ENCODE measurements around the gene MEGF11. TPM values are rescaled to one million over a fixed set of nuclear protein-coding genes. Genes with fewer than 3 reads are reported as not detected.

The MEGF11 gene
- total RNA-seq, 1 experiment from 2014 or later = 0.09 TPM

DNA sequence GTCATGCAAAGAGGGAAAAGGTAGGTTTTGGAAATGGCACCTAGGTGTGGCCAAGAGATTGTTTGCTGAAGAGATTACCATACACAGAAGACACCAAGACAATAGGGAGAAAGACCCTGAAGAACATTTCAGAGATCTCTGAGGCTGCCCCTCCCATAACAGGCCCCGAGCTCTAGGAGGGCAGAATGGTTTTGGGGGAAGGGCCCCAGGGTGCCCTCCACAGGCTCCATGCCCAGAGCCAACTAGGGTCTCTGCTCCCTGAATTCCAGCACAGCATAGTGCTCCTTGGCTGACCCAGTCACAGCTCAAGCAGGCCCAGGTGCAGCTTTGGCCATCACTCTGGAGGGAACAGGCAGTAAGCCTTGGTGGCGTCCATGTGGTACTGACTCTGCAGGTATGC lies 220.4 kb downstream of the MEGF11 start:
- intact Hi-C loops (cut with micrococcal nuclease; ENCODE audit: unreplicated experiment) = no loop called here
- BruUV-seq (replicated peaks) = no TSS peak
- TF ChIP-seq, protein P1, sequence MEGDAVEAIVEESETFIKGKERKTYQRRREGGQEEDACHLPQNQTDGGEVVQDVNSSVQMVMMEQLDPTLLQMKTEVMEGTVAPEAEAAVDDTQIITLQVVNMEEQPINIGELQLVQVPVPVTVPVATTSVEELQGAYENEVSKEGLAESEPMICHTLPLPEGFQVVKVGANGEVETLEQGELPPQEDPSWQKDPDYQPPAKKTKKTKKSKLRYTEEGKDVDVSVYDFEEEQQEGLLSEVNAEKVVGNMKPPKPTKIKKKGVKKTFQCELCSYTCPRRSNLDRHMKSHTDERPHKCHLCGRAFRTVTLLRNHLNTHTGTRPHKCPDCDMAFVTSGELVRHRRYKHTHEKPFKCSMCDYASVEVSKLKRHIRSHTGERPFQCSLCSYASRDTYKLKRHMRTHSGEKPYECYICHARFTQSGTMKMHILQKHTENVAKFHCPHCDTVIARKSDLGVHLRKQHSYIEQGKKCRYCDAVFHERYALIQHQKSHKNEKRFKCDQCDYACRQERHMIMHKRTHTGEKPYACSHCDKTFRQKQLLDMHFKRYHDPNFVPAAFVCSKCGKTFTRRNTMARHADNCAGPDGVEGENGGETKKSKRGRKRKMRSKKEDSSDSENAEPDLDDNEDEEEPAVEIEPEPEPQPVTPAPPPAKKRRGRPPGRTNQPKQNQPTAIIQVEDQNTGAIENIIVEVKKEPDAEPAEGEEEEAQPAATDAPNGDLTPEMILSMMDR (IDR thresholded peaks at IDR 0.05; ENCODE audit: unreplicated experiment) = no peak
- H3K9me3 Mint-ChIP-seq (ENCODE audit: low read depth, unreplicated experiment) = peaks cover 6% of the 10 kb centered on the region
- peaks cover 16% of the 10 kb centered on the region for H3K4me1 Mint-ChIP-seq (ENCODE audit: low read depth, unreplicated experiment)
- H3K27ac Mint-ChIP-seq (ENCODE audit: unreplicated experiment) = no peak overlapping the region
- peaks cover 33% of the 10 kb centered on the region for H3K27me3 Mint-ChIP-seq (ENCODE audit: unreplicated experiment)
- no peak for DNase-seq
- no peak overlapping the region for H3K4me3 Mint-ChIP-seq (ENCODE audit: low read depth, unreplicated experiment)
- CTCF ChIA-PET = no interaction called here
- H3K36me3 Mint-ChIP-seq (ENCODE audit: insufficient read depth, unreplicated experiment) = no peaks in the 10 kb centered on the region

- no peaks in the 10 kb centered on the region for H3K36me3 Mint-ChIP-seq (ENCODE audit: insufficient read depth, unreplicated experiment)
- no peak overlapping the region for H3K27ac Mint-ChIP-seq (ENCODE audit: unreplicated experiment)
- peaks cover 23% of the 10 kb centered on the region for H3K27me3 Mint-ChIP-seq (ENCODE audit: unreplicated experiment)
- no TSS peak for BruUV-seq (replicated peaks)
- peaks cover 6% of the 10 kb centered on the region for H3K9me3 Mint-ChIP-seq (ENCODE audit: low read depth, unreplicated experiment)
- TF ChIP-seq, protein P1 (IDR thresholded peaks at IDR 0.05; ENCODE audit: unreplicated experiment) = no peak
- intact Hi-C loops (cut with micrococcal nuclease; ENCODE audit: unreplicated experiment) = no loop called here
- DNase-seq = no peak
- no peak overlapping the region for H3K4me3 Mint-ChIP-seq (ENCODE audit: low read depth, unreplicated experiment)
- H3K4me1 Mint-ChIP-seq (ENCODE audit: low read depth, unreplicated experiment) = peaks cover 27% of the 10 kb centered on the region
- CTCF ChIA-PET = no interaction called here
These were observed 221.5 kb downstream of the MEGF11 start for GRCh38 chr15:66032006-66032405.

DNA sequence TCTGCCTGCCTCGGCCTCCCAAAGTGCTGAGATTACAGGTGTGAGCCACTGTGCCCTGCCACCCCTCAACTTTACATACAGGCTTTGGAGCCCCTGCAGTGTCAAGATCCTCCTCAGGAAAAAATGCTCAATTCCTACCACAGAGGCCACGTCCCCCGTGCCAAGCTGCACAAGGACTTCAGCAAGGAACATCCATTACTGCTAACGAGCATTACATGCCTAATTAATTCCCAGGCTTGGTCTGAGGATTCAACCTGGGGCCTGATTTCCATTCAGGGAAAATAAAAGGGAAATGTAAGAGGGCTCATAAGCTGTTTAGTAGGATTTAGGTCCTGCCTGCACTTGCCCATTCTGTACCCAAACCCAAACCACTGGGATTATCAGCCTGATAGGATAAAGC lies 222.9 kb downstream of the MEGF11 start:
- Mint-ChIP-seq H3K27me3 (ENCODE audit: unreplicated experiment) (peaks cover 10% of the 10 kb centered on the region), H3K36me3 (ENCODE audit: insufficient read depth, unreplicated experiment) (no peaks in the 10 kb centered on the region), H3K27ac (ENCODE audit: unreplicated experiment) (no peak overlapping the region), H3K4me1 (ENCODE audit: low read depth, unreplicated experiment) (peaks cover 32% of the 10 kb centered on the region), H3K9me3 (ENCODE audit: low read depth, unreplicated experiment) (peaks cover 6% of the 10 kb centered on the region), H3K4me3 (ENCODE audit: low read depth, unreplicated experiment) (no peak overlapping the region)
- intact Hi-C loops (cut with micrococcal nuclease; ENCODE audit: unreplicated experiment) = no loop called here
- TF ChIP-seq, protein P1 (IDR thresholded peaks at IDR 0.05; ENCODE audit: unreplicated experiment) = no peak
- no TSS peak for BruUV-seq (replicated peaks)
- CTCF ChIA-PET = no interaction called here
- DNase-seq = no peak

DNA sequence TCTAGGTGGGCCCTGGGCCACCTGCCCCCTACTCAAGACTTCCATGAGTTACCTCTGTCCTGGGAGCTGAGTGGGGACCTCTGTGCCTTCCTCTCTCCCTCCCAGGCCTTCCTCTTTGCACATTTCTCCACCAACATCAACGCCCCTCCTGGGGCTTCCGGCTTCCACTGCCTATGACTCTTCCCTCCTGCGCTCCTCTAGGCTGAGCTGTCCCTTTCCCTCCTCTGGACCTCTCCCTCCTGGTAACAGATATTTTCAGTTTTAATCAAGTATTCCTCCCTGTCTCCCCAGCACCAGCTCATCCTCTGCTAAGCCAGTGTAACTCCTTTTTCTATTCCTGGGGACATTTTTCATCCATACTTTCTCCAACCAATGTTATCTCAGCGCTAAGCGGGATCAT lies 223.9 kb downstream of the MEGF11 start:
- no peak for DNase-seq
- Mint-ChIP-seq H3K4me1 (ENCODE audit: low read depth, unreplicated experiment) (peaks cover 32% of the 10 kb centered on the region), H3K27ac (ENCODE audit: unreplicated experiment) (no peak overlapping the region), H3K4me3 (ENCODE audit: low read depth, unreplicated experiment) (no peak overlapping the region), H3K9me3 (ENCODE audit: low read depth, unreplicated experiment) (peaks cover 6% of the 10 kb centered on the region), H3K27me3 (ENCODE audit: unreplicated experiment) (no peaks in the 10 kb centered on the region), H3K36me3 (ENCODE audit: insufficient read depth, unreplicated experiment) (no peaks in the 10 kb centered on the region)
- TF ChIP-seq, protein P1 (IDR thresholded peaks at IDR 0.05; ENCODE audit: unreplicated experiment) = no peak
- intact Hi-C loops (cut with micrococcal nuclease; ENCODE audit: unreplicated experiment) = no loop called here
- BruUV-seq (replicated peaks) = no TSS peak
- CTCF ChIA-PET = interaction anchor here (0.6 kb wide), 1 partner anchor 445 kb away, joined by 3 read pairs; no protein-coding TSS in a partner anchor
